ENCODE measurements around the gene KRT4. TPM values are rescaled to one million over a fixed set of nuclear protein-coding genes. Genes with fewer than 3 reads are reported as not detected.

The KRT4 gene
- total and polyA plus RNA-seq, 7 donors, result 0.12 to 1.7 (median 0.43) TPM; not detected in 3

DNA sequence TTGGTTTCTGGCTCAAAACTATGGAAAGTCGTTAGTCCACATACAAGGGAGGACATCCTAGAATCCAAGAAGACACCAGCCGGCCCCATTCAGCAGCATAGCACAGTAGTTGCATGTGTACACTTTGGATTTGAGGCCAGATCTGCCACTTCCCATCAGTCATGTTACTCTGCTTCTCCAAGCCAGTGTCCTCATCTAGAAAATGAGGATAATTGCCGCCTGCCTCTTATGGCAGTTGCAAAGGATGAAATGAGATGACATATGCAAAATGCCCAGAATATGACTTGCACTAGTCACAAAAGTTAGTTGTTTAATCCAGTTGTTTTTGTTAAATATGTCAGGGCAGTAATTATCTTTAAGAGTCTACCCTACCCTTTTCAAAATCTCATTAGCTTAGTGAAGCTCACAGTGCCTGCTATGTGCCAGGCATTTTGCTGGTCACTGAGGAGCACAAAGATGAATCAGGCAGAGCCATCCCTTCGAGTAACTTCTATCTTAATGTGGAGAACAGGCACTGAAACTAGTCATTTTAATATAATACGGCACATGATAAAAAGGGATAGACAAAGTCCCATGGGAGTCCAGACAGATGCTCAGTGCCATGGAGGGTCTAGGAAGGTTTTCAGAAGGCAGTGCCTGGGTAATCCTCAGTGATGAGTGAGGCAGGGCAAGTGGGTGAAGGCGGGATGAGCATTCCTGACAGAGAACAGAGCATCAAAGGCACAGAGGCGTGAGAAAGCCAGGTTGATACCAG is 30.2 kb downstream of the KRT4 start:
- intact Hi-C loops (cut with DNase I), result no loop called here
- Histone ChIP-seq H3K27me3 (ENCODE audit: insufficient read depth in 3 of 3, low read length in 2 of 3) (peaks cover 1 to 22% (median 9%) of the 10 kb centered on the region in 3 donors), H3K36me3 (ENCODE audit: insufficient read depth in 1 of 2, low read depth in 1 of 2) (no peaks in the 10 kb centered on the region), H3K4me1 (no peaks in the 10 kb centered on the region), H3K4me3 (no peak overlapping the region), H3K9me3 (no peaks in the 10 kb centered on the region), H3K27ac (no peak overlapping the region)
- ATAC-seq, result no peak
- TF ChIP-seq, protein P1, sequence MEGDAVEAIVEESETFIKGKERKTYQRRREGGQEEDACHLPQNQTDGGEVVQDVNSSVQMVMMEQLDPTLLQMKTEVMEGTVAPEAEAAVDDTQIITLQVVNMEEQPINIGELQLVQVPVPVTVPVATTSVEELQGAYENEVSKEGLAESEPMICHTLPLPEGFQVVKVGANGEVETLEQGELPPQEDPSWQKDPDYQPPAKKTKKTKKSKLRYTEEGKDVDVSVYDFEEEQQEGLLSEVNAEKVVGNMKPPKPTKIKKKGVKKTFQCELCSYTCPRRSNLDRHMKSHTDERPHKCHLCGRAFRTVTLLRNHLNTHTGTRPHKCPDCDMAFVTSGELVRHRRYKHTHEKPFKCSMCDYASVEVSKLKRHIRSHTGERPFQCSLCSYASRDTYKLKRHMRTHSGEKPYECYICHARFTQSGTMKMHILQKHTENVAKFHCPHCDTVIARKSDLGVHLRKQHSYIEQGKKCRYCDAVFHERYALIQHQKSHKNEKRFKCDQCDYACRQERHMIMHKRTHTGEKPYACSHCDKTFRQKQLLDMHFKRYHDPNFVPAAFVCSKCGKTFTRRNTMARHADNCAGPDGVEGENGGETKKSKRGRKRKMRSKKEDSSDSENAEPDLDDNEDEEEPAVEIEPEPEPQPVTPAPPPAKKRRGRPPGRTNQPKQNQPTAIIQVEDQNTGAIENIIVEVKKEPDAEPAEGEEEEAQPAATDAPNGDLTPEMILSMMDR (IDR thresholded peaks at IDR 0.05), result no peak
- no peak for DNase-seq
- WGBS, 3 donors, result 69 to 79% (median 76%) methylated on average over 7 of the region's 7 CpGs

DNA sequence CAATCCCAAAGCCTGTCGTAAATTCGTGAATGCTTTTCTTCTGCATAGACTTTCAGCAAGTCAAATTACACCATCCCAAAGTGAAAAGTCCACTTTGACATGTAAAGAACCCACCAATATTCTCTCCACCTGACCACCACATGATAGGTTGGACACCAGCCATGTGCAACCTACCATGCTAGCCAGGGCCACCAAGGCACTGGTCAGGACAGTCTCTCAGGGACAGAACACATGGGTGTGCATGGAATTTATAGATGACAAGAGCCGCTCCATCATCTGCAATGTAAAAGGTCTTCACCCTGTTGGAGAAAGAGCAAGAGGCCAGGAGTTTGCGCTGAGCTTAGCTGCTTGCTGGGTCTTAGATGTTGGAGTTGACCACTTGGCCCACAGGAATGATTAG is 31.4 kb downstream of the KRT4 start:
- H3K27ac ChIP-seq, result no peak overlapping the region
- intact Hi-C loops (cut with DNase I), result no loop called here
- no peak for ATAC-seq
- no peaks in the 10 kb centered on the region for H3K4me1 ChIP-seq
- 93 to 95% (median 93%) methylated on average over 4 of the region's 4 CpGs for WGBS, 3 donors
- no peak for DNase-seq
- no peaks in the 10 kb centered on the region for H3K36me3 ChIP-seq (ENCODE audit: insufficient read depth in 1 of 2, low read depth in 1 of 2)
- no peaks in the 10 kb centered on the region for H3K9me3 ChIP-seq
- H3K27me3 ChIP-seq (ENCODE audit: insufficient read depth in 3 of 3, low read length in 2 of 3), result peaks cover 0 to 20% (median 5%) of the 10 kb centered on the region in 3 donors
- TF ChIP-seq, protein P1 (IDR thresholded peaks at IDR 0.05), result no peak
- H3K4me3 ChIP-seq, result no peak overlapping the region

DNA sequence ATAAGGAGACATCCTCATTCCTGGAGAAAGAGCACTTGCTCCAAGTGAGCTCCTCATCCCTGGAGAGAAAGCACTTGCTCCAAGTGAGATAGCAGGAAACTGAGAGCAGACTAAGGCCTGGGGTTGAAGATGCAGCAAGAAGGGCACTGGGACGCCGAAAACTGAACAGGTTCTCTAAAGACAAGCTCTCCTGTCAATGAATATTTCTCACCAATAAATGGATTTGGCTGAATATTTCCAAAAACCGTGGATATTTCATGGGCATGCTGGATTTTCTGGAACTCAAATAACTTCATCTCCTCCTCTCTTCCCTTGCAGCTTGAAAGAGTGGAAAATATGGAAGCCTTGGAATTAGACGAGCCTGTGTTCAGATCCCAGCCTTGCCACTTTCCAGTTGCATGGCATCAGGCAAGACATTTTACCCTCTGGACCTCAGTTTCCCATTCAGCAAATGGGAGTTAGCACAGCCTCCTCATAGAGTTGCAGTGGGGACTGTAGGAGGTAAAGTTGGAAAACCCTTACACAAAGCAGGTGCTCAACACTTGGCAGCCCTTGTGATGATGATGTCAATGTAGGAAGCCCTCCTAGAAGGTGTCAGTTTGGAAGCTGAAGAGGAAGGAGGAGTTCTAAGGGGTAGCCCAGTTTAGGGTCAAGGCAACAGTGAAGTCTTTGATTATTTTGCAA is 32.4 kb downstream of the KRT4 start:
- TF ChIP-seq, protein P1 (IDR thresholded peaks at IDR 0.05), result no peak
- Histone ChIP-seq H3K4me1 (no peaks in the 10 kb centered on the region), H3K27me3 (ENCODE audit: insufficient read depth in 3 of 3, low read length in 2 of 3) (peaks cover 0 to 20% (median 5%) of the 10 kb centered on the region in 3 donors), H3K36me3 (ENCODE audit: insufficient read depth in 1 of 2, low read depth in 1 of 2) (no peaks in the 10 kb centered on the region), H3K27ac (no peak overlapping the region), H3K4me3 (no peak overlapping the region), H3K9me3 (no peaks in the 10 kb centered on the region)
- intact Hi-C loops (cut with DNase I), result no loop called here
- ATAC-seq, result no peak
- no peak for DNase-seq
- WGBS, 3 donors, result 58 to 72% (median 67%) methylated on average over 4 of the region's 4 CpGs

GRCh38 chr12:52779914-52780313 is 34.0 kb downstream of the KRT4 start:
- Histone ChIP-seq H3K27ac (no peak overlapping the region), H3K27me3 (ENCODE audit: insufficient read depth in 3 of 3, low read length in 2 of 3) (peaks cover 0 to 20% (median 4%) of the 10 kb centered on the region in 3 donors), H3K36me3 (ENCODE audit: insufficient read depth in 1 of 2, low read depth in 1 of 2) (no peaks in the 10 kb centered on the region), H3K4me1 (no peaks in the 10 kb centered on the region), H3K9me3 (no peaks in the 10 kb centered on the region), H3K4me3 (no peak overlapping the region)
- intact Hi-C loops (cut with DNase I), result no loop called here
- WGBS, 3 donors, result 84 to 88% (median 86%) methylated on average over 6 of the region's 6 CpGs
- TF ChIP-seq, protein P1 (IDR thresholded peaks at IDR 0.05), result no peak
- no peak for ATAC-seq
- no peak for DNase-seq

All from psoas muscle (tissue), 8 donors.